K562 (cell line): ENCODE results near the gene GJC2. TPM values are rescaled to one million over a fixed set of nuclear protein-coding genes. Genes with fewer than 3 reads are reported as not detected.

Experiments used
- CBX3 ChIP-seq, 2 experiments: IDR thresholded peaks; 1 replicate in 1 of 2; 2 replicates in 1 of 2; pipeline ENCODE4 v1.6.1; 2012; ENCODE audit warnings: inconsistent platforms in 2 of 2, low read length in 2 of 2, borderline replicate concordance in 1 of 2, control low read depth in 1 of 2
- CREB1 ChIP-seq, 2 experiments: sonication (generic) in 1 of 2; formaldehyde crosslinking in 1 of 2; IDR thresholded peaks; 2 replicates each; pipeline versions ENCODE4 v1.6.1 to v1.8.0; 2012 to 2022; ENCODE audit warnings: inconsistent platforms in 1 of 2, mild to moderate bottlenecking in 1 of 2, missing genetic modification reagents in 1 of 2, moderate library complexity in 1 of 2
- DACH1 ChIP-seq: fragments of 450-650 bp; IDR thresholded peaks from 2 replicates; pipeline ENCODE4 v1.6.1; 2018; ENCODE audit not compliant: partially characterized antibody
- EP300 ChIP-seq: IDR thresholded peaks from 2 replicates; pipeline ENCODE4 v1.6.1; 2012; ENCODE audit warnings: low read length, improper control_type of control experiment
- FOXK2 ChIP-seq, 2 experiments: fragments of 450-650 bp; IDR thresholded peaks in 1 of 2; conservative IDR thresholded peaks in 1 of 2; 2 replicates each; pipeline ENCODE4 v1.6.1; 2016; ENCODE audit warnings: low read depth in 2 of 2, mild to moderate bottlenecking in 1 of 2
- HDAC6 ChIP-seq: IDR thresholded peaks from 2 replicates; pipeline ENCODE4 v1.6.1; 2012; ENCODE audit warnings: low read depth, mild to moderate bottlenecking, control low read depth, inconsistent platforms, low read length, moderate library complexity
- ILK ChIP-seq: fragments of 450-650 bp; IDR thresholded peaks from 2 replicates; pipeline ENCODE4 v1.6.1; 2016; ENCODE audit warnings: missing genetic modification characterization, low read depth, mild to moderate bottlenecking, missing compliant biosample characterization, moderate library complexity, borderline replicate concordance
- KAT7 ChIP-seq: sonication (generic); formaldehyde crosslinking; IDR thresholded peaks from 2 replicates; pipeline ENCODE4 v1.8.0; 2022; ENCODE audit warnings: missing genetic modification reagents, mild to moderate bottlenecking, borderline replicate concordance
- NR2C2 ChIP-seq, 2 experiments: fragments of 200-800 bp in 1 of 2; sonication (Bioruptor generic) in 1 of 2; sonication (generic) in 1 of 2; formaldehyde crosslinking in 1 of 2; IDR thresholded peaks; 2 replicates each; pipeline versions ENCODE4 v1.6.1 to v1.8.0; 2016 to 2022; ENCODE audit warnings: mild to moderate bottlenecking in 1 of 2, missing compliant biosample characterization in 1 of 2, missing genetic modification characterization in 1 of 2, missing genetic modification reagents in 1 of 2
- SAP30 ChIP-seq: fragments of 200-600 bp; sonication (generic); IDR thresholded peaks from 2 replicates; pipeline ENCODE4 v1.6.1; 2012; ENCODE audit warnings: borderline replicate concordance, low read depth, mild to moderate bottlenecking, moderate library complexity, low read length, control low read depth, inconsistent platforms; ENCODE audit not compliant: insufficient read depth, poor library complexity, severe bottlenecking
- SRF ChIP-seq, 2 experiments: fragments of 250-450, 450-650 bp in 1 of 2; sonication (Bioruptor Pico) in 1 of 2; sonication (generic) in 1 of 2; formaldehyde crosslinking; IDR thresholded peaks; 2 replicates each; pipeline versions ENCODE4 v1.5.0 to v1.5.1; 2020 to 2022; ENCODE audit warnings: mild to moderate bottlenecking in 1 of 2, missing genetic modification reagents in 1 of 2
- ZNF224 ChIP-seq: sonication (generic); formaldehyde crosslinking; IDR thresholded peaks from 2 replicates; pipeline ENCODE4 v1.8.0; 2022; ENCODE audit warnings: mild to moderate bottlenecking, missing genetic modification reagents
- ZNF589 ChIP-seq: fragments of 200-800 bp; sonication (Bioruptor generic); IDR thresholded peaks from 2 replicates; pipeline ENCODE4 v1.6.1; 2016; ENCODE audit warnings: low read depth, missing genetic modification characterization, missing compliant biosample characterization
- polyA plus RNA-seq, 8 experiments: library from polyadenylated mRNA; depleted of rRNA in 4 of 8; stranded (reverse) in 5 of 8; unstranded in 3 of 8; fragments of >200 nt; fragmentation: Nextera tagmentation in 2 of 8; fragmentation: Illumina TruSeq in 1 of 8; extraction: Ambion mirVana in 2 of 8; extraction: Trizol in 1 of 8; gene quantifications; 2 replicates each; pipeline versions ENCODE4 v1.2.1 to v1.2.3, GENCODE V29; 2011 to 2014; ENCODE audit warnings: inconsistent platforms in 1 of 8, missing spikeins in 1 of 8
- total RNA-seq, 7 experiments: library from RNA; depleted of rRNA in 6 of 7; stranded (reverse); fragments of >200 nt in 6 of 7; fragmentation: Illumina TruSeq in 2 of 7; extraction: Trizol in 2 of 7; gene quantifications; 2 replicates each; pipeline versions ENCODE4 v1.2.1 to v1.2.3, GENCODE V29; 2011 to 2021; ENCODE audit warnings: low replicate concordance in 1 of 7
- TF ChIP-seq, protein P1 (sequence below): fragments of 450-650 bp; formaldehyde crosslinking; IDR thresholded peaks from 2 replicates; pipeline ENCODE4 v1.4.0; 2020; ENCODE audit warnings: mild to moderate bottlenecking, moderate library complexity
- TF ChIP-seq, protein P2 (sequence below), 2 experiments: fragments of 150-350 bp in 1 of 2; IDR thresholded peaks; 2 replicates each; pipeline ENCODE4 v1.6.1; 2012 to 2016; ENCODE audit warnings: low read depth in 2 of 2, low read length in 2 of 2, mild to moderate bottlenecking in 1 of 2, moderate library complexity in 1 of 2
- TF ChIP-seq, protein P3 (sequence below): fragments of 250-450 bp; sonication (Bioruptor Pico); IDR thresholded peaks from 2 replicates; pipeline ENCODE4 v1.8.0; 2021; ENCODE audit warnings: mild to moderate bottlenecking, moderate library complexity

Gene GJC2
- total and polyA plus RNA-seq, 9 of the 15 experiments (the other 6 are each of a cell fraction or from before 2014, with no cell fraction given): 0.03 to 0.62 (median 0.11) TPM; not detected in 2

DNA sequence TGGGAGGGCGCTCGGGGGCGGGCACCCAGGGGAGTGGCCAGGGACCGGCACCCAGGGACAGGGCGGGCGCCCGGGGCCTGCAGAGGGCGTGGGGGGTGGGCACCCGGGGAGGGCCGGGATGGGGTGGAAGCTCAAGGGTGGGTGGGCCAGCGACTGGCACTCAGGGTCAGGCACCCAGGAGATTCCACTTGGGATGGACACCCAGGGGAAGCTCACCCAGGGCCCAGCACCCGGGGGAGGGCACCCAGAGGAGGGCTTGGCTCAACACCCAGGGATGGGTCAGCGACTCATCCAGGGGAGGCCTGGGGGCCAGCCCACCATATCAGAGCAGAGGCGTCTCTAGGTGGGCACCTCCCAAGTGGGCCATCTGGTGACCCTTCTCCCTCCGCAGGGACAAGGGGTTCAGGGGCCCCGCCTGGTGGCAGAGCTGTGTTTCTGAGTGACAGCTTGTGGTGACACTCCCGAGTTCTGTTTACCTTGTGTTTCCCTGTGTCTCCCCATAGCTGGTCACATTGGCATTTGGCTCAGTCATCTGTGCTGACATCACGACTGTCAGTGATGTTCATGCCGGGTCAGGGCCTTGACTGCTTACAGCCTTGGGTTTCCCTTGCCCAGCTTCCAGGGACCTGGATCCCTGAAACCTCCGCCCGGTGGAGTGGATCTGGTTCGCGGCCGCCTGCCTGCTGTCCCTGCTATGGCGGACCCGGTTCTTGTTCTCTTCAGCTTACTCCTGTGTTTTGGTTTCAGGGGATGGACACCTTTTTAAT, 16.6 kb downstream of the GJC2 start (continued):
- TF ChIP-seq, protein P1, sequence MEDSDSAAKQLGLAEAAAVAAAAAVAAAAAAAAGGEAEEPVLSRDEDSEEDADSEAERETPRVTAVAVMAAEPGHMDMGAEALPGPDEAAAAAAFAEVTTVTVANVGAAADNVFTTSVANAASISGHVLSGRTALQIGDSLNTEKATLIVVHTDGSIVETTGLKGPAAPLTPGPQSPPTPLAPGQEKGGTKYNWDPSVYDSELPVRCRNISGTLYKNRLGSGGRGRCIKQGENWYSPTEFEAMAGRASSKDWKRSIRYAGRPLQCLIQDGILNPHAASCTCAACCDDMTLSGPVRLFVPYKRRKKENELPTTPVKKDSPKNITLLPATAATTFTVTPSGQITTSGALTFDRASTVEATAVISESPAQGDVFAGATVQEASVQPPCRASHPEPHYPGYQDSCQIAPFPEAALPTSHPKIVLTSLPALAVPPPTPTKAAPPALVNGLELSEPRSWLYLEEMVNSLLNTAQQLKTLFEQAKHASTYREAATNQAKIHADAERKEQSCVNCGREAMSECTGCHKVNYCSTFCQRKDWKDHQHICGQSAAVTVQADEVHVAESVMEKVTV (CRISPR knock-in tag): peak; percentile 18; the same call in 1 of the 2 replicates
- TF ChIP-seq NR2C2 (CRISPR knock-in tag; IDR thresholded peaks at IDR 0.05) (0 out of 2 replicates have a peak, but pooled peaks have one; percentile 22), NR2C2 (tag; IDR thresholded peaks at IDR 0.05) (peak; percentile 84), CREB1 (IDR thresholded peaks at IDR 0.05) (peak; percentile 66), CREB1 (CRISPR knock-in tag; IDR thresholded peaks at IDR 0.05) (no peak), ZNF589 (no peak), DACH1 (no peak), SAP30 (peak; percentile 86), KAT7 (peak; percentile 25; the same call in 1 of the 2 replicates), ILK (tag) (no peak), ZNF224 (CRISPR knock-in tag) (0 out of 2 replicates have a peak, but pooled peaks have one; percentile 16), FOXK2 (conservative IDR thresholded peaks at IDR 0.05 in 1 of 2, IDR thresholded peaks at IDR 0.05 in 1 of 2; ENCODE audit: low read depth in 2 of 2) (peak; percentile 94 to 96), SRF (CRISPR knock-in tag; IDR thresholded peaks at IDR 0.05) (peak in 1 of 2 experiments; percentile 27; a peak in 1 of 4 replicates), HDAC6 (no peak), EP300 (peak; percentile 5; the same call in 1 of the 2 replicates), CBX3 (IDR thresholded peaks at IDR 0.05; ENCODE audit: borderline replicate concordance in 1 of 2, low read length in 2 of 2) (no peak; a peak in 1 of 3 replicates)
- TF ChIP-seq, protein P2, sequence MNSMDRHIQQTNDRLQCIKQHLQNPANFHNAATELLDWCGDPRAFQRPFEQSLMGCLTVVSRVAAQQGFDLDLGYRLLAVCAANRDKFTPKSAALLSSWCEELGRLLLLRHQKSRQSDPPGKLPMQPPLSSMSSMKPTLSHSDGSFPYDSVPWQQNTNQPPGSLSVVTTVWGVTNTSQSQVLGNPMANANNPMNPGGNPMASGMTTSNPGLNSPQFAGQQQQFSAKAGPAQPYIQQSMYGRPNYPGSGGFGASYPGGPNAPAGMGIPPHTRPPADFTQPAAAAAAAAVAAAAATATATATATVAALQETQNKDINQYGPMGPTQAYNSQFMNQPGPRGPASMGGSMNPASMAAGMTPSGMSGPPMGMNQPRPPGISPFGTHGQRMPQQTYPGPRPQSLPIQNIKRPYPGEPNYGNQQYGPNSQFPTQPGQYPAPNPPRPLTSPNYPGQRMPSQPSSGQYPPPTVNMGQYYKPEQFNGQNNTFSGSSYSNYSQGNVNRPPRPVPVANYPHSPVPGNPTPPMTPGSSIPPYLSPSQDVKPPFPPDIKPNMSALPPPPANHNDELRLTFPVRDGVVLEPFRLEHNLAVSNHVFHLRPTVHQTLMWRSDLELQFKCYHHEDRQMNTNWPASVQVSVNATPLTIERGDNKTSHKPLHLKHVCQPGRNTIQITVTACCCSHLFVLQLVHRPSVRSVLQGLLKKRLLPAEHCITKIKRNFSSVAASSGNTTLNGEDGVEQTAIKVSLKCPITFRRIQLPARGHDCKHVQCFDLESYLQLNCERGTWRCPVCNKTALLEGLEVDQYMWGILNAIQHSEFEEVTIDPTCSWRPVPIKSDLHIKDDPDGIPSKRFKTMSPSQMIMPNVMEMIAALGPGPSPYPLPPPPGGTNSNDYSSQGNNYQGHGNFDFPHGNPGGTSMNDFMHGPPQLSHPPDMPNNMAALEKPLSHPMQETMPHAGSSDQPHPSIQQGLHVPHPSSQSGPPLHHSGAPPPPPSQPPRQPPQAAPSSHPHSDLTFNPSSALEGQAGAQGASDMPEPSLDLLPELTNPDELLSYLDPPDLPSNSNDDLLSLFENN (IDR thresholded peaks at IDR 0.05; ENCODE audit: low read depth in 2 of 2, low read length in 2 of 2): peak in 1 of 2 experiments; percentile 42; a peak in 1 of 4 replicates
- TF ChIP-seq, protein P3, sequence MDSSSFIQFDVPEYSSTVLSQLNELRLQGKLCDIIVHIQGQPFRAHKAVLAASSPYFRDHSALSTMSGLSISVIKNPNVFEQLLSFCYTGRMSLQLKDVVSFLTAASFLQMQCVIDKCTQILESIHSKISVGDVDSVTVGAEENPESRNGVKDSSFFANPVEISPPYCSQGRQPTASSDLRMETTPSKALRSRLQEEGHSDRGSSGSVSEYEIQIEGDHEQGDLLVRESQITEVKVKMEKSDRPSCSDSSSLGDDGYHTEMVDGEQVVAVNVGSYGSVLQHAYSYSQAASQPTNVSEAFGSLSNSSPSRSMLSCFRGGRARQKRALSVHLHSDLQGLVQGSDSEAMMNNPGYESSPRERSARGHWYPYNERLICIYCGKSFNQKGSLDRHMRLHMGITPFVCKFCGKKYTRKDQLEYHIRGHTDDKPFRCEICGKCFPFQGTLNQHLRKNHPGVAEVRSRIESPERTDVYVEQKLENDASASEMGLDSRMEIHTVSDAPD (CRISPR knock-in tag): no peak
